K562 (cell line): Measurements from ENCODE around the gene RUVBL1. TPM values are rescaled to one million over a fixed set of nuclear protein-coding genes. Genes with fewer than 3 reads are reported as not detected.

Experiments used
- ATAC-seq: fragments of 200-7000 bp; cut with Tn5 transposase; 3 replicates; pipeline ENCODE4 v1.9.1; 2020; ENCODE audit warnings: moderate library complexity
- BruUV-seq: library from RNA; stranded (reverse); fragments of 400-500 nt; replicated peaks from 2 replicates; lab custom pipeline; 2021; lab: Mats Ljungman, UMichigan
- CTCF ChIA-PET: fragments of 300-600 bp; formaldehyde crosslinking; extraction: SDS; loops from one replicate; lab custom pipeline; 2021; ENCODE audit warnings: low intra/inter-chr PET ratio; lab: Yijun Ruan, JAX
- POLR2A ChIA-PET: fragments of 300-600, 350-650 bp; sonication (Branson Sonifier 250); formaldehyde crosslinking; extraction: SDS; loops from one replicate; lab custom pipeline; 2021; ENCODE audit warnings: antibody characterized with exemption, inconsistent platforms; lab: Yijun Ruan, JAX
- DNase-seq, 4 experiments: peaks; one replicate each; pipeline versions ENCODE4 v3.0.0 to v3.0.0-alpha.2; 2011 to 2018; ENCODE audit warnings: low spot score in 3 of 4, mixed read lengths in 3 of 4; ENCODE audit errors: extremely low read depth in 1 of 4
- FAIRE-seq: peaks from 2 replicates; lab custom pipeline; 2011; peaks lifted over from hg19 to GRCh38; lab: Jason Lieb, UNC
- H2AFZ ChIP-seq: 2 replicates; pipeline ENCODE4 v1.6.0; 2011; ENCODE audit warnings: low read depth, low read length, control low read depth, inconsistent platforms
- H3K27ac ChIP-seq: fragments of 200-600 bp; 3 replicates; pipeline ENCODE4 v1.8.0; 2011; ENCODE audit warnings: low read depth, mild to moderate bottlenecking, control low read depth, inconsistent platforms, low read length, moderate library complexity, mixed read lengths; ENCODE audit errors: extremely low read depth
- H3K27me3 ChIP-seq, 2 experiments: fragments of 300-600 bp in 1 of 2; 2 replicates in 1 of 2; 3 replicates in 1 of 2; pipeline versions ENCODE4 v1.6.0 to v1.8.0; 2011; ENCODE audit warnings: inconsistent platforms in 2 of 2, low read length in 2 of 2, mild to moderate bottlenecking in 1 of 2, mixed read lengths in 1 of 2, moderate library complexity in 1 of 2; ENCODE audit not compliant: control insufficient read depth in 2 of 2, insufficient read depth in 2 of 2
- H3K36me3 ChIP-seq: fragments of 300-600 bp; 3 replicates; pipeline ENCODE4 v1.8.0; 2011; ENCODE audit warnings: mild to moderate bottlenecking, low read length, inconsistent platforms; ENCODE audit not compliant: control insufficient read depth, insufficient read depth
- H3K4me1 ChIP-seq, 2 experiments: fragments of 200-600 bp in 1 of 2; replicated peaks in 1 of 2; 2 replicates in 1 of 2; 3 replicates in 1 of 2; pipeline versions ENCODE4 v1.5.1 to v1.8.0; 2011; ENCODE audit warnings: inconsistent platforms in 2 of 2, low read length in 2 of 2, mild to moderate bottlenecking in 1 of 2, mixed read lengths in 1 of 2, moderate library complexity in 1 of 2; ENCODE audit not compliant: control insufficient read depth in 2 of 2, insufficient read depth in 2 of 2
- H3K4me2 ChIP-seq: 2 replicates; pipeline ENCODE4 v1.6.1; 2011; ENCODE audit warnings: low read length, control low read depth, inconsistent platforms, mixed read lengths; ENCODE audit not compliant: insufficient read depth
- H3K4me3 ChIP-seq: fragments of 200-600 bp; sonication (generic), shearing (Covaris generic); 2 replicates; pipeline ENCODE4 v1.5.1; 2016; ENCODE audit warnings: control low read depth, inconsistent platforms
- H3K79me2 ChIP-seq: fragments of 200-600 bp; 3 replicates; pipeline ENCODE4 v1.8.0; 2011; ENCODE audit warnings: low read length, inconsistent platforms; ENCODE audit not compliant: control insufficient read depth, insufficient read depth
- H3K9ac ChIP-seq, 2 experiments: 2 replicates each; pipeline versions ENCODE4 v1.6.0 to v1.6.1; 2011; ENCODE audit warnings: low read depth in 2 of 2, low read length in 2 of 2, control low read depth in 1 of 2, inconsistent platforms in 1 of 2, mild to moderate bottlenecking in 1 of 2, mixed read lengths in 1 of 2; ENCODE audit not compliant: insufficient read depth in 1 of 2
- H3K9me1 ChIP-seq: one replicate; pipeline ENCODE4 v1.6.0; 2011; ENCODE audit warnings: inconsistent platforms, mild to moderate bottlenecking, low read length, moderate library complexity; ENCODE audit not compliant: control insufficient read depth, insufficient read depth
- H3K9me3 ChIP-seq: replicated peaks from 2 replicates; pipeline ENCODE4 v1.5.1; 2011; ENCODE audit warnings: low read depth, low read length, inconsistent platforms; ENCODE audit not compliant: control insufficient read depth, insufficient read depth
- H4K20me1 ChIP-seq: replicated peaks from 2 replicates; pipeline ENCODE4 v1.6.1; 2011; ENCODE audit warnings: low read length, inconsistent platforms, mixed read lengths; ENCODE audit not compliant: control insufficient read depth, insufficient read depth
- BRD9 ChIP-seq: fragments of 450-650 bp; IDR thresholded peaks from 2 replicates; pipeline ENCODE4 v1.6.1; 2018; ENCODE audit warnings: low read depth; ENCODE audit not compliant: partially characterized antibody
- LCOR ChIP-seq: sonication (generic); formaldehyde crosslinking; IDR thresholded peaks from 2 replicates; pipeline ENCODE4 v1.8.0; 2022; ENCODE audit warnings: mild to moderate bottlenecking, missing genetic modification reagents
- MIER1 ChIP-seq: fragments of 450-650 bp; IDR thresholded peaks from 2 replicates; pipeline ENCODE4 v1.6.1; 2016; ENCODE audit warnings: antibody characterized with exemption, mild to moderate bottlenecking, low read depth
- SMAD2 ChIP-seq: fragments of 150-350 bp; IDR thresholded peaks from 2 replicates; pipeline ENCODE4 v1.6.1; 2014; ENCODE audit warnings: low read depth, mild to moderate bottlenecking, low read length
- SRF ChIP-seq, 2 experiments: fragments of 250-450, 450-650 bp in 1 of 2; sonication (Bioruptor Pico) in 1 of 2; sonication (generic) in 1 of 2; formaldehyde crosslinking; IDR thresholded peaks; 2 replicates each; pipeline versions ENCODE4 v1.5.0 to v1.5.1; 2020 to 2022; ENCODE audit warnings: mild to moderate bottlenecking in 1 of 2, missing genetic modification reagents in 1 of 2
- WGBS: fragments of 100-300 bp; shearing (Covaris generic); methylation state at CpG from one replicate; pipeline ENCODE4 v1.1.6; 2016; ENCODE audit warnings: low coverage, mixed read lengths; ENCODE audit not compliant: insufficient coverage; ENCODE audit errors: missing lambda C conversion rate; 5-methylcytosine and 5-hydroxymethylcytosine counted together
- in situ Hi-C: fragments of 300-500 bp; cut with MboI; formaldehyde crosslinking; loops from 4 replicates; pipeline ENCODE4 v1.15.0; 2018; ENCODE audit warnings: inconsistent platforms, mixed read lengths
- intact Hi-C: fragments of 100-400 bp; cut with micrococcal nuclease; formaldehyde crosslinking; loops from 2 replicates; pipeline ENCODE4 v1.14.2; 2022
- polyA plus RNA-seq, 8 experiments: library from polyadenylated mRNA; depleted of rRNA in 4 of 8; stranded (reverse) in 5 of 8; unstranded in 3 of 8; fragments of >200 nt; fragmentation: Nextera tagmentation in 2 of 8; fragmentation: Illumina TruSeq in 1 of 8; extraction: Ambion mirVana in 2 of 8; extraction: Trizol in 1 of 8; gene quantifications; 2 replicates each; pipeline versions ENCODE4 v1.2.1 to v1.2.3, GENCODE V29; 2011 to 2014; ENCODE audit warnings: inconsistent platforms in 1 of 8, missing spikeins in 1 of 8
- total RNA-seq, 7 experiments: library from RNA; depleted of rRNA in 6 of 7; stranded (reverse); fragments of >200 nt in 6 of 7; fragmentation: Illumina TruSeq in 2 of 7; extraction: Trizol in 2 of 7; gene quantifications; 2 replicates each; pipeline versions ENCODE4 v1.2.1 to v1.2.3, GENCODE V29; 2011 to 2021; ENCODE audit warnings: low replicate concordance in 1 of 7
- TF ChIP-seq, protein P1 (sequence below): sonication (generic); formaldehyde crosslinking; IDR thresholded peaks from 2 replicates; pipeline ENCODE4 v1.8.1; 2023; ENCODE audit warnings: missing genetic modification reagents, mild to moderate bottlenecking, borderline replicate concordance

Gene RUVBL1
- total and polyA plus RNA-seq, 9 of the 15 experiments (the other 6 are each of a cell fraction or from before 2014, with no cell fraction given): 20.7 to 147 (median 113) TPM

DNA sequence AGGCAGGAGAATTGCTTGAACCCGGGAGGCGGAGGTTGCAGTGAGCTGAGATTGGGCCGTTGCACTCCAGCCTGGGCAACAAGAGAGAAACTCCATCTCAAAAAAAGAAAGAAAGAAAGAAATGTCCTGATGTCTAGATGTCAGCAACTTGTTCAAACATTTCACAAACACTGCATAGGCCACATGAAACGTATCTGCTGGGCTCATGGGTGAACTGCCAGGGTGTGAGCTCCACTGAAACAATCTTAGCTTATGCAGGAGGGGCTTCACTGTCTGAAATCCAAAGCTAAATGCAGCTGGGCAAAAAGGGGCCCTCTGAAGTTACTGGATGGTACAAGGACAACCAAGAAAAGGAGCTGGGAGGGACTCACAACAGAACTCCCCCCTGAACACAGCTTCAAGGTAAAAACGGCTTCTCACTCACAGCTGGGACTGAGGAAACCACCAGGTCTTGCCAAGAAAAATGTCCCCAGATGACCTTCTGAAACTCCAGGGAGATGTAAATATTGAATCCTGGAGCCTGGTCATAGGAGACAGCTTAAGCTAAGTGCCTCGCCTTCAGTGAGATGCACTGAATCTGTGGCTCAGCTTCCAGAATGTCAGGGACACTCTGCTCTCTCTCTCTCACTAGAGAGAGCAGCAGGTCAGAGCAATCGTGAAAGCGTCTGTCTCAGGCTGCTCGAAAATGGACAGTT, 39.5 kb downstream of the RUVBL1 start:
- DNase-seq (no peak), ATAC-seq (no peak), FAIRE-seq (no peak)
- Histone ChIP-seq H4K20me1 (no peaks in the 10 kb centered on the region), H3K9ac (no peak overlapping the region), H3K27me3 (no peaks in the 10 kb centered on the region), H3K27ac (no peak overlapping the region), H3K4me1 (peaks cover 18 to 20% of the 10 kb centered on the region in 2 experiments; a peak in 4 of 5 replicates)
- ChIA-PET POLR2A (interaction anchor here (0.6 kb wide), 1 partner anchor 10 kb away, joined by 4 read pairs; no protein-coding TSS in a partner anchor), CTCF (no interaction called here)
- WGBS: 72% methylated on average over 6 of the region's 9 CpGs
- TF ChIP-seq, protein P1, sequence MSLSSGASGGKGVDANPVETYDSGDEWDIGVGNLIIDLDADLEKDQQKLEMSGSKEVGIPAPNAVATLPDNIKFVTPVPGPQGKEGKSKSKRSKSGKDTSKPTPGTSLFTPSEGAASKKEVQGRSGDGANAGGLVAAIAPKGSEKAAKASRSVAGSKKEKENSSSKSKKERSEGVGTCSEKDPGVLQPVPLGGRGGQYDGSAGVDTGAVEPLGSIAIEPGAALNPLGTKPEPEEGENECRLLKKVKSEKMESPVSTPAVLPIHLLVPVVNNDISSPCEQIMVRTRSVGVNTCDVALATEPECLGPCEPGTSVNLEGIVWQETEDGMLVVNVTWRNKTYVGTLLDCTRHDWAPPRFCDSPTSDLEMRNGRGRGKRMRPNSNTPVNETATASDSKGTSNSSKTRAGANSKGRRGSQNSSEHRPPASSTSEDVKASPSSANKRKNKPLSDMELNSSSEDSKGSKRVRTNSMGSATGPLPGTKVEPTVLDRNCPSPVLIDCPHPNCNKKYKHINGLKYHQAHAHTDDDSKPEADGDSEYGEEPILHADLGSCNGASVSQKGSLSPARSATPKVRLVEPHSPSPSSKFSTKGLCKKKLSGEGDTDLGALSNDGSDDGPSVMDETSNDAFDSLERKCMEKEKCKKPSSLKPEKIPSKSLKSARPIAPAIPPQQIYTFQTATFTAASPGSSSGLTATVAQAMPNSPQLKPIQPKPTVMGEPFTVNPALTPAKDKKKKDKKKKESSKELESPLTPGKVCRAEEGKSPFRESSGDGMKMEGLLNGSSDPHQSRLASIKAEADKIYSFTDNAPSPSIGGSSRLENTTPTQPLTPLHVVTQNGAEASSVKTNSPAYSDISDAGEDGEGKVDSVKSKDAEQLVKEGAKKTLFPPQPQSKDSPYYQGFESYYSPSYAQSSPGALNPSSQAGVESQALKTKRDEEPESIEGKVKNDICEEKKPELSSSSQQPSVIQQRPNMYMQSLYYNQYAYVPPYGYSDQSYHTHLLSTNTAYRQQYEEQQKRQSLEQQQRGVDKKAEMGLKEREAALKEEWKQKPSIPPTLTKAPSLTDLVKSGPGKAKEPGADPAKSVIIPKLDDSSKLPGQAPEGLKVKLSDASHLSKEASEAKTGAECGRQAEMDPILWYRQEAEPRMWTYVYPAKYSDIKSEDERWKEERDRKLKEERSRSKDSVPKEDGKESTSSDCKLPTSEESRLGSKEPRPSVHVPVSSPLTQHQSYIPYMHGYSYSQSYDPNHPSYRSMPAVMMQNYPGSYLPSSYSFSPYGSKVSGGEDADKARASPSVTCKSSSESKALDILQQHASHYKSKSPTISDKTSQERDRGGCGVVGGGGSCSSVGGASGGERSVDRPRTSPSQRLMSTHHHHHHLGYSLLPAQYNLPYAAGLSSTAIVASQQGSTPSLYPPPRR (CRISPR knock-in tag): no peak
- TF ChIP-seq MIER1 (no peak), SRF (CRISPR knock-in tag; IDR thresholded peaks at IDR 0.05) (no peak), SMAD2 (no peak), BRD9 (no peak), LCOR (CRISPR knock-in tag) (no peak)
- TF ChIP-seq, all 486 proteins: peak for 0
- BruUV-seq: no TSS peak
- intact Hi-C loops: no loop called here
- no peaks in the 10 kb centered on the region for H3K9me3 ChIP-seq
- peaks cover 88% of the 10 kb centered on the region for H3K36me3 ChIP-seq
- H2AFZ ChIP-seq: no peak overlapping the region
- H3K4me3 ChIP-seq: no peak overlapping the region
- no peak overlapping the region for H3K4me2 ChIP-seq
- H3K9me1 ChIP-seq: no peaks in the 10 kb centered on the region
- in situ Hi-C loops: no loop called here
- H3K79me2 ChIP-seq: peaks cover 9% of the 10 kb centered on the region
